HG03565 (cell line): ENCODE measurements around the gene C1D.

Experiments used
- ATAC-seq: cut with Tn5 transposase; IDR thresholded peaks from one replicate; pipeline ENCODE4 v1.9.1; 2021; ENCODE audit warnings: mild to moderate bottlenecking, moderate library complexity; ENCODE audit not compliant: unreplicated experiment

C1D gene

GRCh38 chr2:68059784-68060525, 2.8 kb downstream of the C1D start:
- ATAC-seq: no peak

GRCh38 chr2:68057658-68058396, 5.0 kb downstream of the C1D start:
- no peak for ATAC-seq

- ATAC-seq: no peak
Measured at GRCh38 chr2:68052717-68053422, 9.9 kb downstream of the C1D start.

GRCh38 chr2:68050353-68050752, 12.5 kb downstream of the C1D start:
- no peak for ATAC-seq

- ATAC-seq: no peak
Measured at GRCh38 chr2:68046642-68047240, 16.1 kb downstream of the C1D start.

GRCh38 chr2:68046224-68046623, 16.6 kb downstream of the C1D start:
- ATAC-seq: no peak

- no peak for ATAC-seq
Measured at GRCh38 chr2:68045342-68045741, 17.5 kb downstream of the C1D start.

GRCh38 chr2:68044099-68044498, 18.7 kb downstream of the C1D start:
- no peak for ATAC-seq

GRCh38 chr2:68043695-68044094, 19.1 kb downstream of the C1D start:
- no peak for ATAC-seq

GRCh38 chr2:68043032-68043431, 19.8 kb downstream of the C1D start:
- no peak for ATAC-seq

GRCh38 chr2:68041704-68042245, 21.0 kb downstream of the C1D start:
- ATAC-seq: no peak

GRCh38 chr2:68040078-68040477, 22.7 kb downstream of the C1D start:
- ATAC-seq: no peak

GRCh38 chr2:68039317-68039716, 23.5 kb downstream of the C1D start:
- ATAC-seq: no peak

GRCh38 chr2:68032702-68033101, 30.1 kb downstream of the C1D start:
- no peak for ATAC-seq

GRCh38 chr2:68031542-68032160, 31.2 kb downstream of the C1D start:
- peak; percentile 92 for ATAC-seq

GRCh38 chr2:68031043-68031442, 31.8 kb downstream of the C1D start:
- ATAC-seq: no peak

GRCh38 chr2:68030529-68030928, 32.3 kb downstream of the C1D start:
- no peak for ATAC-seq

GRCh38 chr2:68027959-68028358, 34.8 kb downstream of the C1D start:
- ATAC-seq: no peak

GRCh38 chr2:68024450-68024849, 38.4 kb downstream of the C1D start:
- no peak for ATAC-seq

- no peak for ATAC-seq
Measured at GRCh38 chr2:68023904-68024303, 38.9 kb downstream of the C1D start.

GRCh38 chr2:68018727-68019126, 44.1 kb downstream of the C1D start:
- no peak for ATAC-seq
